Testis (tissue), 2 donors: ENCODE results near the gene SYNGR4.

Source experiments
- POLR2A ChIP-seq: fragments of 450-650 bp; IDR thresholded peaks from one replicate; pipeline ENCODE4 v1.6.1; 2017; ENCODE audit warnings: antibody characterized with exemption, mild to moderate bottlenecking, moderate library complexity
- TF ChIP-seq, protein P1 (sequence below), 3 experiments: fragments of 450-650 bp in 2 of 3; fragments of 200-600 bp in 1 of 3; sonication (generic) in 1 of 3; IDR thresholded peaks; one replicate each; pipeline ENCODE4 v1.5.1; 2016 to 2019; ENCODE audit warnings: antibody characterized with exemption in 3 of 3, mild to moderate bottlenecking in 2 of 3, moderate library complexity in 1 of 3

DNA sequence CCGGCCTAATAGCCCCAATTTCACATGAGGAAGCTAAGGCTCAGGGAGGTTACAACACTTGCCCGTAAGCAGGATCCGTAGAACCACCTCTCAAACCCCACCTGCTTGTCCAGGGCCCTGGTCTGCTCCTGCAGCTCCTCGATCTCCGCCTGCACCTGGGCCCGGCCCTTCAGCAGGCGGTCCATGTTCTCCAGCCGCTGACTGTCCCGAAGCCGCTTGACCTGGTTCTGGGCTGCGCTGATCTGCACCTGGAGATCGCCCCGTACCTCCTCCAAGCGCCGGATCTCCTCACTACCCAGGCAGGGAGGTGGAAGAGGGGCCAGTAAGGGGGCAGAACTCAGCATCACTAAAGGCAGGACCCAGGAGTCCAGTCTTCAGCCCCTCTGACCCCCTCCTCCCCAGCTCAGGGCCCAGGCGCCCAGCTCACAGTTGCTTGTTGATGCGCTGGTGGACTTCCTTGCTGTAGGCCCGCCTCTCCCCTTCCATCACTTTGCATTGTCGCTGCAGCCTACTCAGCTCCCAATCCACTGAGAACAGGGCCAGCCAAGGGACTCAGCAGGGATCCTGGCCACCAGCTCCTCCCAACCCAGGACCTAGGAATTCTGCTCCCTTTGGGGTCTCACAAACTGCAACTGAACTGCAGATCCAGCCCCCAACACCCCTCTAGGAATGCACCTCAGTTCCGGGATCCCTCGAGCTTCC is 45.7 kb upstream of the SYNGR4 start:
- TF ChIP-seq, protein P1, sequence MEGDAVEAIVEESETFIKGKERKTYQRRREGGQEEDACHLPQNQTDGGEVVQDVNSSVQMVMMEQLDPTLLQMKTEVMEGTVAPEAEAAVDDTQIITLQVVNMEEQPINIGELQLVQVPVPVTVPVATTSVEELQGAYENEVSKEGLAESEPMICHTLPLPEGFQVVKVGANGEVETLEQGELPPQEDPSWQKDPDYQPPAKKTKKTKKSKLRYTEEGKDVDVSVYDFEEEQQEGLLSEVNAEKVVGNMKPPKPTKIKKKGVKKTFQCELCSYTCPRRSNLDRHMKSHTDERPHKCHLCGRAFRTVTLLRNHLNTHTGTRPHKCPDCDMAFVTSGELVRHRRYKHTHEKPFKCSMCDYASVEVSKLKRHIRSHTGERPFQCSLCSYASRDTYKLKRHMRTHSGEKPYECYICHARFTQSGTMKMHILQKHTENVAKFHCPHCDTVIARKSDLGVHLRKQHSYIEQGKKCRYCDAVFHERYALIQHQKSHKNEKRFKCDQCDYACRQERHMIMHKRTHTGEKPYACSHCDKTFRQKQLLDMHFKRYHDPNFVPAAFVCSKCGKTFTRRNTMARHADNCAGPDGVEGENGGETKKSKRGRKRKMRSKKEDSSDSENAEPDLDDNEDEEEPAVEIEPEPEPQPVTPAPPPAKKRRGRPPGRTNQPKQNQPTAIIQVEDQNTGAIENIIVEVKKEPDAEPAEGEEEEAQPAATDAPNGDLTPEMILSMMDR (IDR thresholded peaks at IDR 0.05), result no peak
- TF ChIP-seq POLR2A, result no peak
